DMS53 (cell line): ENCODE results near the gene SIRT3.
"Not testable (repeated sequence)": the region's sequence is repeated elsewhere in the genome, so short reads cannot be mapped to it uniquely, and the experiment has no call there.

Experiments
- DNase-seq: peaks from one replicate; lab custom pipeline; 2025; lab: John Stamatoyannopoulos, UW

SIRT3 gene

GRCh38 chr11:240315-240714, 4.2 kb upstream of the SIRT3 start:
- no peak for DNase-seq

GRCh38 chr11:238346-238745, 2.2 kb upstream of the SIRT3 start:
- not testable (repeated sequence) for DNase-seq

DNA sequence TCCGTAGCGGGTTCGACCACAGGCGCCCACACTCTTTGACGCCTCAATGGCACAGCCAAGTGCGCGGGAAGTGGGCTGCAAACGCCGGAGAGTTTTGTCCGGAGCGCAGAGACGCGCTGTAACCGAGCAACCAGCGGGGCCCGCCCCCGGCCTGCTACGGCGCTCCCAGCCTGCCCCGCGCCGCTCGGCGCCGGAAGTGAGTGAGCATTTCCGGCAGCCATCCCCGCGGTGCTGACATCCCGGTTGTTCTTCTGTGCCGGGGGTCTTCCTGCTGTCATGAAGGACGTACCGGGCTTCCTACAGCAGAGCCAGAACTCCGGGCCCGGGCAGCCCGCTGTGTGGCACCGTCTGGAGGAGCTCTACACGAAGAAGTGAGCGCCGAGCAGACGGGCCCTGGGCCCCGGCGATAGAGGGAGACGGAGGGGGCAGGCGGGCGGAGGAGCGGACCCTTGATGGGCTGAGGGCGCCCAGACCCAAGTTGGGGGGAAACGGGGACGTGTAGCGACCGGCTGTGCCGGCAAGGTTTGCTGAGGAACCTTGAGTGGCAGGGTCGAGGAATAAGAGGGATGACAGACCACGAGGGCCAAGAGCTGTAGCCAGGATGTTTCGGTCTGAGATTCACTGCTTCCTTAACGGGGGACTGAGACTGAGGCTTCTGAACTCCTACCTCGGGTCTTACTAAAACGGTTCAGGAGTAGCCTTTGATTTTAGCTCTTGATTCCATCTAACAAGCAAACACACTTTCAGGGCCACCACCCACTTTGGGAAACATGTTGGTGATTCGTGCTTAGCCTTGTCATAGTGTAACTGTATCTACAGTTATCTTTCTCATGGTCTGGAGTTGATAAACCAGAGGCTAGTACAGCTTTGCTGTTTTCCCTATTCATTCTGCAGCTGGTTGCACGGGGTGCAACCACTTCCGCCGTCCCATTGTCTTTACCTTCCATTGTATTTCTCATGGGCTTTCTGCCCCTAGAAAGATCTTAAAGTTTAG, 929 bp upstream of the SIRT3 start, which contains the start of gene PSMD13:
PSMD13 (plus strand) TSS at position 203 of the 994 bp plus-strand sequence; CDS start at position 277, 74 bp downstream.
- peak; percentile 96 for DNase-seq

- DNase-seq = no peak
Observed at GRCh38 chr11:235609-235996, 539 bp downstream of the SIRT3 start.

DNA sequence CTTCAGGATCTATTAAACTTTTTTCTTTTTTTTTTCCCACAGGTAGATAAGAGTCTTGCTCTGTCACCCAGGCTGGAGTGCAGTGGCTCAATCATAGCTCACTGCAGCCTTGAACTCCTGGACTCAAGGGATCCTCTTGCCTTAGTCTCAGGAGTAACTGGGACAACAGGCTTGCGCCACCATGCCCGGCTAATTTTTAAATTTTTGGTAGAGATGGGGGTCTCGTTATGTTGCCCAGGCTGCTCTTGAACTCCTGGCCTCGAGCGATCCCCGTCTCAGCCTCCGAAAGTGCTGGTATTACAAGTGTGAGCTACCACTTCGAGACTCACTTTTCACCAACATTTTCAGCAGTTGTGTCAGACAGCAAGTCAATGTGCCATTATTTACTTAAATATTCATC, 962 bp downstream of the SIRT3 start:
- no peak for DNase-seq

DNA sequence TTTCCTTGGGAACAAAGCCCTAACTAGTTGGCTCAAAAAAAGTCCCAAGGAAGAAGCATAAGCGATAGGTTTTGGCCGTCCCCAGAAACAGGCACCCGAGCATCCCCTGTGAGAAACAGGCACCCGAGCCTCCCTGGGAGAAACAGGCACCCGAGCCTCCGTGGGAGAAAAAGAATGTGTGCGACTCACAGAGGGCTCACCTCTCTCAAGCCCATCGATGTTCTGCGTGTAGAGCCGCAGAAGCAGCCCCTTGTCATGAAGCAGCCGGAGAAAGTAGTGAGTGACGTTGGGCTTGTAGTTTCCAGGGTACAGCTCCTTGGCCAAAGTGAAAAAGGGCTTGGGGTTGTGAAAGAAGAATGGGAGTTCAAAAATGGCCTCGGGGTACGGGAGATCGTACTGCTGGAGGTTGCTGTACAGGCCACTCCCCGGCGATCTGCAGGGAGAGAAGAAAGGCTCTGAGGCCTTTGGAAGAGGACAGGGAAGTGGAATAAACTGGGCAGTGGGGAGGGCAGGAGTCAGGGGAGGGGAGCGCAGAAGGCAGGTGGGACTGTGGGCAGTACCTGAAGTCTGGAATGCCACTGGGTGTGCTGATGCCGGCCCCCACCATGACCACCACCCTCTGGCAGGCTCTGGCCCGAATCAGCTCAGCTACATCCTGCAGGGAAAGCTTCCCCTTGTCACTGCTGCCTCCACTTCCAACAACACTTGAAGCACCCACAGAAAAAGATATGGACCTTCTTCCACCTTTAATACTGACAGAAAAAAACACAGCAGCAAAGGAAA, 3.2 kb downstream of the SIRT3 start:
- no peak for DNase-seq

GRCh38 chr11:230431-230830, 5.7 kb downstream of the SIRT3 start:
- no peak for DNase-seq

DNA sequence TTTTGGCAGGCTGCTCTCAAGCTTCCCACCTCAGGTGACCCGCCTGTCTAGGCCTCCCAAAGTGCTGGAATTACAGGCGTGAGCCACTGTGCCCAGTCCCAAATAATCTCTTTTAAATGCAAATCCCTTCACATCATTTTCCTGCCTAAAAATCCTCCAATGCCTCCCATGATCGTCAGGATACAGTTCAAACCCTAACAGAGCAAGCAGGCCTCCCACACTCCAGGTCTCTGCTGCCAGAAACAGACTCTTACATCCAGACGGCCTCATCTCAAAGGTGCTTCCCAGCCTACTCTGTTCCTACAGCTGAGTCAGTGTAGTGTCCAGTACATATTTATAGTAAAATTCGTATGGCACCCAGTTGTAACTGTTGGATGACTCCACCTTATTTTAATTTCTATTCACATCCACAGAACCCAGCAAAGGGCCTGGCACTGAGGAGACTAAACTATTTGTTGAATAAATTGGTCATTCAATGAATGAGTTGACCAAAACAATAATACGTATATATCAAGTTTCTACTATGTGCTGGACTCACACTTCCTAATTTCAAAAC, 8.2 kb downstream of the SIRT3 start:
- DNase-seq = no peak

- no peak for DNase-seq
Observed at GRCh38 chr11:225734-226453, 10.2 kb downstream of the SIRT3 start.

DNA sequence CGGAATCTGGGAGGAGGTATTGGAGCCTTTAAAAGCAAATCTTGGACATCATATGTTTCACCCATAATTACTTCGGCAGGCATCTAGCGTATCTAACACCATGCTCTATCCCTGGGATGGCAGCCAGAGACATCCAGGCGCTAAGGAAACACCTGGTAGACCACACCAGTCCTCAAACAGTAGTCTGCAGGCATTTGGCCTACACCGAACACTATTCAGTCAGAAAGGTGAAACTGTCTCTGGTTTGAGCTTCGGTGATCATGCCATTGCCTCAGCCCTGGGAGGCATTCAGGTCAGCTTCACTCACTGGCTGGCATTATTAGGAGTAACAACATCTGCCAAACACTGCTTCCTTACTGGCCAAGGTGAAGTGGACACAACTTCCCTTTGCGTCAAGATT, 11.7 kb downstream of the SIRT3 start:
- DNase-seq = no peak

DNA sequence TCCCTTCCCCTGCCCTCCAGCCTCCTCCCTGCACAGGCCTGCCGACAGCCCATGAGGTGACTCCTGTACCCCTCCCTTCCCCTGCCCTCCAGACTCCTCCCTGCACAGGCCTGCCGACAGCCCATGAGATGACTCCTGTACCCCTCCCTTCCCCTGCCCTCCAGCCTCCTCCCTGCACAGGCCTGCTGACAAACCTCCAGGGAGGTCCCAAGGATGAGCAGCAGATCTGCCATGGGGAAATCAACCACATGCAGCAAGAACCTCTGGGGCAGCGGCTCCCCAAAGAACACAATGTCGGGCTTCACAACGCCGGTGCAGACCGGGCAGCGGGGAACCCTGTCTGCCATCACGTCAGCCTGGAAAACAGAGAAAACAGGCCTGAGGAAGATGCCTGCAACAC, 12.3 kb downstream of the SIRT3 start:
- DNase-seq = no peak

DNA sequence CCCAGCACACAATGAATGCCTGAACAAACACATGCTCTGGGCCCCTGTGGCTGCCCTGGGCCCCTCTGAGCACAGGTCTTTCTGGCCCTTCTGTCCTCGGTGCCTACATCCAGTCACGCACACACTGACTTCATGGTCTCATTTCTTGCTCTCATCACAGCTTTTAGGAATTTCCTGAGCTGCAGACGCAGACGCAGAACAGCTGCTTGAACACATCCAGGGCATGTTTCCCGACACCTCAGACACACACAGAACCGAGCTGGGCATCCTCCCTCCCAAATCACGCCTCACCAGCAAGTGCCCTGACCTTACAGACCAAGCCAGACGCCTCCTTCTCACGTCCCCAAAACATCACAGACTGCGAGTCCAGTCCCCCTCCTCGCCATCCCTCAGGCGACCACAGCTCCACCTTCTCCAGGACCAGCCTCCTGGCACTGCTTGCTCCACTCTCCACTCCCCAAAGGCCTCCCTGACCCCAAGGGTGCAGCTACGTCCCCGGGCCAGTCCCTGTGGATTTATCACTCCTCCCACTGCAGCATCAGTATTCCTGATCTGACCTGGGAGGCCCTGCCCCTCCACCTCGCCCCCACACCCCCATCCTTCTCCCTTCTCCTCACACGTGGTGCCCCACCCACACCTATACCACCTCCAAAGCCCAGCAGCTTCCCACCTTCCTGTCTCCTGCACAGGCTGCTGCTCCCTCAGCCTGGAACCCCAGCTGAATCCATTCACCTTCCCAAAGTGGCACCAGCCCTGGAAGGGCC, 12.9 kb downstream of the SIRT3 start:
- DNase-seq = no peak

DNA sequence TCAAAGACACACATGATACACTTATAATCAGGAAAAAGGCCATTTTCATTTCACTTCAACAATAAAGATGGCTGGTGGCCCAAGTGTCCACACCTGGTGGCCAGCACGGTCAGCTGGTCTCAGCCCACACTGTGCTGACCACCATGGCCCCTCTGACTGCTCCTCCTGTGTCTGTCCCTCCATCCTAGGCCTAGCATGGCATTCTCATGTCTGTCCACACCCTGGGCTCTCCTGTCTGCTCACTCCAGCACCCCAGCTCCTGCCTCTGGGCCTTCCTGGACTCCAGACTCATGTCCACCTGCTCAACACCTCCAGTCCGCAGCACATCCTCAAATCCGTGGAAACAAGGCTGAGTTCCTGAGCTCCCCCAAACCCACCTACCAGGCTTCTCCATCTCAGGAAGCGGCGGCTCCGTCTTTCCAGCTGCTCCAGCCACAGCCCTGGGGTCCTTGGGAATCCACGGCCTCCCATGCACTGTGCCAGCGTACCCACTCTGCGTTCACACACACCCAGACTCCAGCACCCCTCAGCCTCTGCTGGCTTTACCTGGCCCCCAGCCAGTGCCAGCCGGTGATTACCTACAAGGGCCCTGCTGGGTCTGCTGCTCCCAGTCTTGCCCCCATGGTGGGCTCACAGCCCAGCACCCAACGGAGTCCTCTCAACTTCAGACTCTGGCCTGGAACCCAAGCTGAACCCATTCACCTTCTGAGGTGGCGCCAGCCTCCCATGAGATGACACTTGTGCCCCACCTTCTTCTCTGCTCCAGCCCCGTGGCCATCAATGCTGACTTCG, 13.9 kb downstream of the SIRT3 start:
- DNase-seq = no peak

GRCh38 chr11:221539-221938, 14.6 kb downstream of the SIRT3 start:
- no peak for DNase-seq

GRCh38 chr11:220641-221215, 15.4 kb downstream of the SIRT3 start:
- DNase-seq = not testable (repeated sequence)

DNA sequence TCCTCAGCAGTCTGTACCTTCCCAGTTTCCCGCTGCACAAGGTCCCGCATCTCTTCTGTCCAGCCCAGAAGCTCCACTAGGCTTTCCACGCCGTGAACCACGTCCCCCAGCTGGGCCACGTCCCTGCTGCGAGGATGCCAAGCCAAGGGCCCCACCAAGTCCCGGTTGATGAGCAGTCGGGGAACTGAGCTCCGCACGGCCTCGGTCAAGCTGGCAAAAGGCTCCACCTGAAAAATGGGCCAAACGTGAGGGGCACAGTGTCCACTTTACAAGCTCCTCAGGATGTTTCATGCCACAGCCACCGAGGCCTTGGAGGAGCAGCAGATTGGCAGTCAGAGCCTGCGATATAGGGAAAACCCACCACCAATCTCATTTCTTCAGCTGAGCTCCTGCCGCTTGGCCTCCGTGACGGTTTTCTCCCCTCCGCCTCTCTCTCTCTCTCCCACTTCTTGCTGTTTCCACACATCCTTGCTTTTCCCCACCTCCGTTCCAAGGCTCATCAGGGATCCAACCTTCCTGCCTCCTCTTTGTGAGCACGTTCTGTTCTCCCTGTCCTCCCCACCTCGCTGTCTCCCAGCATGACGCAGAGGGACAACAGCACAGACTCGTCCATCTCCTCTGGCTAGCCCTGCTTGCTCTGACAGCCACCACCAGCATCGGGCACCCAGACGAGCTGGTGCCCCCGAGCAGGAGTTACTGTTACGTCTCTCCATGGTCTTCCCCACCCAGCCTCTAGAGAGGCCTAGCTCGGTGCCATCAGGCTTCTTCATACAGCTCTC, 17.1 kb downstream of the SIRT3 start:
- no peak for DNase-seq

DNA sequence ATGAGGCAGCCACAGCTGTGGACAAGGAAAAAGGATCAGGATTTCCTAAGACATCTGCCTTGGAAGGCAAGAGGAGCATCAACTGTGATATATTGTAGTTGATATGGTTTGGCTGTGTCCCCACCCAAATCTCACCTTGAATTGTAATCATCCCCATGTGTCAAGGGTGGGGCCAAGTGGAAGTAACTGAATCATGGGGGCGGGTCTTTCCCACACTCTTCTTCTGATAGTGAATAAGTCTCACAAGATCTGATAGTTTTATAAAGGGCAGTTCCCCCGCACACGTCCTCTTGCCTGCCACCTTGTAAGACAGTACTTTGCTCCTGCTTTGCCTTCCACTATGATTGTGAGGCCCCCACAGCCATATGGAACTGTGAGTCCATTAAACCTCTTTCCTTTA, 18.4 kb downstream of the SIRT3 start:
- no peak for DNase-seq

DNA sequence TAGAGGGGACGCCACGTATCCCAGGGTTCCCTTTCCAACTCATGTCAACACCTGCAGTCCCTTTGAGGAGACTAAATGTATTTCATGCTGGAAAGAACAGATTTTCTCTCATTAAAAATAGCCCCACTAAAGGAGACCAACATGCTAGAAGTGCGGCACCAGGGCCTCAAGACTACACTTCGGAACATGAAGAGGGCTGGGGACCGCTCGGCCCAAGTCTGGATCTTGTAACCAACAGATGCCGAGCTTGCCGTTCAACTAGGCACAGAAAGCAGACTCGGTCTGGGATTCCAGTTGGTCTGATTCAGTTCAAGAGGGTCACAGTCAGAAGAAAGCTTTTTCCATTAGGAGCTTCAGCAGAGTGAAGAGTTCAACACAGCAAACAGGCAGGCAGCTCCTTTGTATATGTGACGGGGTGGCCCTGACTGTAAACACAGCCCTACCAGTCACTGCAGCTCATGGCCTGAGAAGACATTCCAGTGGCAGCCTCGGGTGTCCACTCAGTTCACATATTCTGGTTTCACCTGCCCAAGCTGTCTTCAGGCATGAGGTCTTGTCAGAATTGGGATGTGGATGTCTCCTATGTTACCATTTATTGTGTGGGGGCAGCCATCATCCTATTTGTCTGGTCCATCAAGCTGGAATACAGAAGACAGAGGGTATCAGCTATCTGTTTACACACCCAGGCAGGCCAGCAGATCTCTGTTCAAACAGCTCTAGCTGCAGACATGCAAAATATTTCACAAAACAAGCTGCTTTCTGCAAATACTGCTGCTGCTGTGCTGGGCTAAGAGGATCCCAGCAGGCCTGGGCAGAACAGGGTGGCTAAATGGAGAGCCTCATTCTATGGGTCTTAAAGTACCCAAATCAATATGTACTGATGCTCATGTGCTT, 19.8 kb downstream of the SIRT3 start:
- peak; percentile 84 for DNase-seq
